ENCODE measurements around the gene TRUB2. TPM values are rescaled to one million over a fixed set of nuclear protein-coding genes. Genes with fewer than 3 reads are reported as not detected.
A peak's percentile ranks its signal among the peaks of the same experiment; 100 is the strongest.

Gene TRUB2
- total RNA-seq, 1 donor from 2014 or later, result 8.3 TPM

DNA sequence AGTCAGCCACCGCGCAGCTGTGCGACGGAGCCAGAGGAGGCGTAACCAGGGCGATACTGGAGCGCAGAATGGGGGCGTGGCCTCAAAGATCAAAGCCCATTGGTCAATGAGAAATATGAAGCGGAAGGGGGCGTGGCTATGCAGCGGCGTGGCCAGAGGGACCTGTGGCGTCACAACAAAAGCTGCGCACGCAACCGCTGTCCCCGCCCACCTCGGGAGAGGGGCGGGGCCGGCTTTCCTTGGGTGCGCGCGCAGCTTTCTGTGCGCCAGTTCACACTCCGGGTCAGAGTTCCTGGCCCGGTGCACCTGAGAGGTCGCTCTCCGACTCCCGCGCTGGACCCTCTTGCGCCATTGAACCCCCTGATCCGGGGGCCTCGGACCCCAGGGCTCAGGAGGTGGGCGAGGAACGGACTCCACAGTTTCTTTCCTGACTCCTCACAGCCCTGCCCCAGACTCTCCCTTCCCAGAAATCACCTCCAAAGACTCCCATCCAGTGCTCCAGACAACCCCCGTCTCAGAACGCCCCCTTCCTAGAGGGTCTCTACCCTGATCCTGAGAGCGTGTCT is 46.2 kb downstream of the TRUB2 start, which contains the start of gene SWI5:
Gene SWI5 (plus strand): TSS at position 269 of the 566 bp plus-strand sequence.
- Histone ChIP-seq H3K27ac (no peak within 1 kb of the TSS), H3K79me2 (ENCODE audit: low read depth) (peaks cover 21% of the 10 kb centered on the region), H3K9me3 (ENCODE audit: low read depth) (no peaks in the 10 kb centered on the region), H3K4me1 (peaks cover 6% of the 10 kb centered on the region), H2AFZ (replicated peaks) (peak within 1 kb of the TSS; percentile 81), H3K36me3 (no peaks in the 10 kb centered on the region), H3K4me2 (peak within 1 kb of the TSS; percentile 84), H3K9ac (peak within 1 kb of the TSS; percentile 61), H4K20me1 (ENCODE audit: low read depth) (peaks cover 14% of the 10 kb centered on the region), H3K27me3 (no peaks in the 10 kb centered on the region), H3F3A (ENCODE audit: low read depth) (no peaks in the 10 kb centered on the region), H3K4me3 (peak within 1 kb of the TSS; percentile 82)
- Mint-ChIP-seq H3K4me3 (peak within 1 kb of the TSS; percentile 92), H3K36me3 (peaks cover 16% of the 10 kb centered on the region), H3K27ac (peak within 1 kb of the TSS; percentile 72), H3K4me1 (peaks cover 26% of the 10 kb centered on the region), H3K27me3 (ENCODE audit: insufficient read depth, low read depth) (no peaks in the 10 kb centered on the region), H3K9me3 (no peaks in the 10 kb centered on the region)
- DNase-seq (ENCODE audit: low spot score), result peak; percentile 100
- TF ChIP-seq CTCF (IDR thresholded peaks at IDR 0.05) (no peak), EZH2 (IDR thresholded peaks at IDR 0.05) (no peak), EZH2phosphoT487 (IDR thresholded peaks at IDR 0.05) (no peak)

- Histone ChIP-seq H3K4me3 (peak within 1 kb of the TSS; percentile 82), H4K20me1 (ENCODE audit: low read depth) (peaks cover 14% of the 10 kb centered on the region), H3K9me3 (ENCODE audit: low read depth) (no peaks in the 10 kb centered on the region), H3K4me2 (peak within 1 kb of the TSS; percentile 84), H2AFZ (replicated peaks) (peak within 1 kb of the TSS; percentile 81), H3K27me3 (no peaks in the 10 kb centered on the region), H3K27ac (no peak within 1 kb of the TSS), H3K9ac (peak within 1 kb of the TSS; percentile 61), H3K79me2 (ENCODE audit: low read depth) (peaks cover 21% of the 10 kb centered on the region), H3K36me3 (no peaks in the 10 kb centered on the region), H3F3A (ENCODE audit: low read depth) (no peaks in the 10 kb centered on the region), H3K4me1 (peaks cover 6% of the 10 kb centered on the region)
- Mint-ChIP-seq H3K9me3 (no peaks in the 10 kb centered on the region), H3K27me3 (ENCODE audit: insufficient read depth, low read depth) (no peaks in the 10 kb centered on the region), H3K4me3 (peak within 1 kb of the TSS; percentile 92), H3K27ac (peak within 1 kb of the TSS; percentile 93), H3K4me1 (peaks cover 26% of the 10 kb centered on the region), H3K36me3 (peaks cover 14% of the 10 kb centered on the region)
- no peak for TF ChIP-seq EZH2phosphoT487 (IDR thresholded peaks at IDR 0.05)
- no peak for TF ChIP-seq CTCF (IDR thresholded peaks at IDR 0.05)
- TF ChIP-seq EZH2 (IDR thresholded peaks at IDR 0.05), result no peak
- peak; percentile 82 for DNase-seq (ENCODE audit: low spot score)
Observed at GRCh38 chr9:128275198-128276007, 46.8 kb downstream of the TRUB2 start, which contains the start of gene GOLGA2. GOLGA2 (minus strand) TSS chr9:128276007; CDS start chr9:128275976, 31 bp downstream.

DNA sequence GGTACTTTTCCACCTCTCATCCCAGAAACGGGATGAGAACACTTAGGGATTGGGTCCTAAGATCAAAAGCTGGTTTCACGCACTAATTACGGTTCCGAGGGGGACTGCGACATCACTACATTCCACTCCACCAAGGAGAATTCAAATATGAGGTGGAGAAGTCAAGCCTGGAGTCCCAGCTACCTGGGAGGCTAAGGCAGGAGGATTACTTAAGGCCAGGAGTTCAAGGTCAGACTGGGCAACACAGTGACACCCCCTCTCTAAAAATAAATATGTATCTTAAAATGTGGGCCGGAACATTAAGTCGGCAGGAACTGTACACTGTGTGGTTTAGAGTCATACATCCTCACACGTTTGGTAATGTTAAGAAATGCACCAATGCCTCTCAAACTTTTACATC is 48.0 kb downstream of the TRUB2 start:
- Mint-ChIP-seq H3K4me3 (peak overlapping the region; percentile 92), H3K4me1 (peaks cover 24% of the 10 kb centered on the region), H3K27ac (no peak overlapping the region), H3K27me3 (ENCODE audit: insufficient read depth, low read depth) (no peaks in the 10 kb centered on the region), H3K9me3 (no peaks in the 10 kb centered on the region), H3K36me3 (peaks cover 11% of the 10 kb centered on the region)
- TF ChIP-seq CTCF (IDR thresholded peaks at IDR 0.05) (no peak), EZH2phosphoT487 (IDR thresholded peaks at IDR 0.05) (no peak), EZH2 (IDR thresholded peaks at IDR 0.05) (no peak)
- no peak for DNase-seq (ENCODE audit: low spot score)
- Histone ChIP-seq H3K4me3 (no peak overlapping the region), H4K20me1 (ENCODE audit: low read depth) (peaks cover 14% of the 10 kb centered on the region), H3K36me3 (no peaks in the 10 kb centered on the region), H3K79me2 (ENCODE audit: low read depth) (peaks cover 21% of the 10 kb centered on the region), H3K27ac (no peak overlapping the region), H3K9me3 (ENCODE audit: low read depth) (no peaks in the 10 kb centered on the region), H3F3A (ENCODE audit: low read depth) (no peaks in the 10 kb centered on the region), H3K4me1 (peaks cover 6% of the 10 kb centered on the region), H2AFZ (replicated peaks) (no peak overlapping the region), H3K27me3 (no peaks in the 10 kb centered on the region), H3K4me2 (no peak overlapping the region), H3K9ac (no peak overlapping the region)
